K562 (cell line): ENCODE measurements around the gene ITPR1. TPM values are rescaled to one million over a fixed set of nuclear protein-coding genes. Genes with fewer than 3 reads are reported as not detected.

Experiments
- BHLHE40 ChIP-seq: IDR thresholded peaks from 2 replicates; pipeline ENCODE4 v1.6.1; 2011; ENCODE audit warnings: low read length, improper control_type of control experiment
- BMI1 ChIP-seq: fragments of 150-350 bp; IDR thresholded peaks from 2 replicates; pipeline ENCODE4 v1.6.1; 2014; ENCODE audit warnings: low read length
- CAMTA2 ChIP-seq: fragments of 250-450 bp; sonication (Bioruptor Pico); conservative IDR thresholded peaks from 2 replicates; pipeline ENCODE4 v1.5.1; 2022
- E4F1 ChIP-seq: fragments of 250-450 bp; sonication (Bioruptor Pico); IDR thresholded peaks from 2 replicates; pipeline ENCODE4 v1.5.0; 2021; ENCODE audit warnings: mild to moderate bottlenecking, borderline replicate concordance
- GTF2E2 ChIP-seq: fragments of 200-800 bp; sonication (Bioruptor generic); IDR thresholded peaks from 2 replicates; pipeline ENCODE4 v1.6.1; 2016; ENCODE audit warnings: missing genetic modification characterization, missing compliant biosample characterization
- MAFK ChIP-seq: IDR thresholded peaks from 2 replicates; pipeline ENCODE4 v1.6.1; 2011; ENCODE audit warnings: low read length, improper control_type of control experiment
- MCM5 ChIP-seq: fragments of 450-650 bp; IDR thresholded peaks from 2 replicates; pipeline ENCODE4 v1.6.1; 2016; ENCODE audit warnings: low read depth
- RAD21 ChIP-seq, 2 experiments: fragments of 250-450 bp in 1 of 2; fragments of 450-650 bp in 1 of 2; sonication (Bioruptor Pico) in 1 of 2; formaldehyde crosslinking in 1 of 2; IDR thresholded peaks in 1 of 2; conservative IDR thresholded peaks in 1 of 2; 2 replicates each; pipeline versions ENCODE4 v1.4.0 to v1.8.0; 2020 to 2022; ENCODE audit warnings: mild to moderate bottlenecking in 2 of 2, moderate library complexity in 1 of 2
- SMAD3 ChIP-seq: fragments of 450-650 bp; formaldehyde crosslinking; conservative IDR thresholded peaks from 2 replicates; pipeline ENCODE4 v1.4.0; 2020; ENCODE audit warnings: mild to moderate bottlenecking
- XRCC5 ChIP-seq: fragments of 200-400 bp; formaldehyde crosslinking; IDR thresholded peaks from 2 replicates; pipeline ENCODE4 v1.6.1; 2017; ENCODE audit warnings: low read depth, mild to moderate bottlenecking, low read length
- ZMIZ1 ChIP-seq, 2 experiments: fragments of 150-350 bp in 1 of 2; IDR thresholded peaks; 2 replicates each; pipeline ENCODE4 v1.6.1; 2012 to 2016; ENCODE audit warnings: low read depth in 2 of 2, low read length in 2 of 2, mild to moderate bottlenecking in 1 of 2, moderate library complexity in 1 of 2
- ZNF280B ChIP-seq: fragments of 250-450 bp; sonication (Bioruptor Pico); IDR thresholded peaks from 2 replicates; pipeline ENCODE4 v1.5.1; 2021; ENCODE audit warnings: mild to moderate bottlenecking
- ZNF707 ChIP-seq: fragments of 250-450 bp; sonication (Bioruptor Pico); conservative IDR thresholded peaks from 2 replicates; pipeline ENCODE4 v1.8.0; 2022; ENCODE audit warnings: inconsistent platforms, mild to moderate bottlenecking, moderate library complexity
- ZZZ3 ChIP-seq: fragments of 450-650 bp; IDR thresholded peaks from 2 replicates; pipeline ENCODE4 v1.6.1; 2016; ENCODE audit warnings: antibody characterized with exemption, mild to moderate bottlenecking, moderate library complexity
- polyA plus RNA-seq, 8 experiments: library from polyadenylated mRNA; depleted of rRNA in 4 of 8; stranded (reverse) in 5 of 8; unstranded in 3 of 8; fragments of >200 nt; fragmentation: Nextera tagmentation in 2 of 8; fragmentation: Illumina TruSeq in 1 of 8; extraction: Ambion mirVana in 2 of 8; extraction: Trizol in 1 of 8; gene quantifications; 2 replicates each; pipeline versions ENCODE4 v1.2.1 to v1.2.3, GENCODE V29; 2011 to 2014; ENCODE audit warnings: inconsistent platforms in 1 of 8, missing spikeins in 1 of 8
- total RNA-seq, 7 experiments: library from RNA; depleted of rRNA in 6 of 7; stranded (reverse); fragments of >200 nt in 6 of 7; fragmentation: Illumina TruSeq in 2 of 7; extraction: Trizol in 2 of 7; gene quantifications; 2 replicates each; pipeline versions ENCODE4 v1.2.1 to v1.2.3, GENCODE V29; 2011 to 2021; ENCODE audit warnings: low replicate concordance in 1 of 7
- TF ChIP-seq, protein P1 (sequence below): fragments of 450-650 bp; IDR thresholded peaks from one replicate; pipeline ENCODE4 v1.6.1; 2018; ENCODE audit warnings: mild to moderate bottlenecking, moderate library complexity; ENCODE audit not compliant: partially characterized antibody
- TF ChIP-seq, protein P2 (sequence below), 2 experiments: fragments of 250-450 bp in 1 of 2; fragments of 450-650 bp in 1 of 2; sonication (Bioruptor Pico) in 1 of 2; IDR thresholded peaks; 2 replicates each; pipeline versions ENCODE4 v1.6.1 to v1.8.0; 2016 to 2021; ENCODE audit warnings: mild to moderate bottlenecking in 2 of 2, moderate library complexity in 2 of 2, missing compliant biosample characterization in 1 of 2, missing genetic modification characterization in 1 of 2

Gene ITPR1
- total and polyA plus RNA-seq, 9 of the 15 experiments (the other 6 are each of a cell fraction or from before 2014, with no cell fraction given) = 22.4 to 40.0 (median 27.4) TPM

DNA sequence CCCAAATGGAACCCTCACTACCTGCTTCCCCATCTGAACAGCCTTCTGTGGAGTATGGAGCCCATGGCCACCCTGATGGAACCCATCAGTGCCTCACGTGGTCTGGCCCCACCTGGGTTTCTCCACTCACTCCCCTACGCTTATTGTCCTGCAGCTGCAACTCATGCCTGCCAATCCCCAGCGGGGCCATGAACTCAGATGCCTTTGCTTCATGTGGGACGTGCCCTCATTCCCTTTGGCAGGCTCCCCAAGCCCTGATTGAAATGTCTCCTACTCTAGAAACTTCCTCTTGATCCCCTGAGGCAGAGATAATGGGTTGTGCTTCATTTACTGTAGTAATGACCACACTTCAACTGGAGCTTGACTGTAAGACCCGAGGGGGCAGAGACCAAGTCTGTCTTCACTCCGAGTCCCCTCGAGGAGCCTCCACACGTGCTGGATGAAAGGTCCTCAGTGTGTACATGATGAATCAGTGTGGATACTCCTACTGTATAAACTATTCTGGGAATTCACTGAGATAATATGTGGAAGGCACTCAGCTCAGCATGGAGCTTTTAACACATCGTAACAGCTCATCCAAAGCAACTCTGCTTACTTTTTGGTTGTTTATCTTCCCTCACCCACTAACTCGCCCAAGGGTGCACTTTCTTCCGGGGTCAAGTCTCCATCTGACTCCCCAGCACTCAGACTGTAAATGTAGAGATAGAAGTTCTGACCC lies 253.3 kb downstream of the ITPR1 start (continued):
- TF ChIP-seq ZMIZ1 (IDR thresholded peaks at IDR 0.05; ENCODE audit: low read depth in 2 of 2, low read length in 2 of 2) = no peak
- TF ChIP-seq, protein P1, sequence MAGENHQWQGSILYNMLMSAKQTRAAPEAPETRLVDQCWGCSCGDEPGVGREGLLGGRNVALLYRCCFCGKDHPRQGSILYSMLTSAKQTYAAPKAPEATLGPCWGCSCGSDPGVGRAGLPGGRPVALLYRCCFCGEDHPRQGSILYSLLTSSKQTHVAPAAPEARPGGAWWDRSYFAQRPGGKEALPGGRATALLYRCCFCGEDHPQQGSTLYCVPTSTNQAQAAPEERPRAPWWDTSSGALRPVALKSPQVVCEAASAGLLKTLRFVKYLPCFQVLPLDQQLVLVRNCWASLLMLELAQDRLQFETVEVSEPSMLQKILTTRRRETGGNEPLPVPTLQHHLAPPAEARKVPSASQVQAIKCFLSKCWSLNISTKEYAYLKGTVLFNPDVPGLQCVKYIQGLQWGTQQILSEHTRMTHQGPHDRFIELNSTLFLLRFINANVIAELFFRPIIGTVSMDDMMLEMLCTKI = no peak
- TF ChIP-seq ZNF707 = no peak
- no peak for TF ChIP-seq ZZZ3
- no peak for TF ChIP-seq ZNF280B
- TF ChIP-seq GTF2E2 (tag) = no peak
- TF ChIP-seq SMAD3 (CRISPR knock-in tag) = no peak
- TF ChIP-seq BHLHE40 = peak; percentile 47
- no peak for TF ChIP-seq MCM5
- no peak for TF ChIP-seq MAFK
- TF ChIP-seq, protein P2, sequence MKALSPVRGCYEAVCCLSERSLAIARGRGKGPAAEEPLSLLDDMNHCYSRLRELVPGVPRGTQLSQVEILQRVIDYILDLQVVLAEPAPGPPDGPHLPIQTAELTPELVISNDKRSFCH (CRISPR knock-in tag; IDR thresholded peaks at IDR 0.05) = no peak
- TF ChIP-seq, protein P2 (tag; IDR thresholded peaks at IDR 0.05) = no peak
- TF ChIP-seq RAD21 (CRISPR knock-in tag; conservative IDR thresholded peaks at IDR 0.05 in 1 of 2, IDR thresholded peaks at IDR 0.05 in 1 of 2) = no peak
- TF ChIP-seq E4F1 (CRISPR knock-in tag) = no peak
- TF ChIP-seq CAMTA2 (CRISPR knock-in tag) = no peak
- TF ChIP-seq BMI1 = no peak
- no peak for TF ChIP-seq XRCC5
